HepG2 (cell line): ENCODE measurements around the gene FAM229B. TPM values are rescaled to one million over a fixed set of nuclear protein-coding genes. Genes with fewer than 3 reads are reported as not detected.

Experiments used
- ATAC-seq: fragments of 200-7000 bp; cut with Tn5 transposase; 3 replicates; pipeline ENCODE4 v1.9.1; 2020; ENCODE audit warnings: mild to moderate bottlenecking, moderate library complexity
- BruUV-seq: library from RNA; stranded (reverse); fragments of 400-500 nt; replicated peaks from 2 replicates; lab custom pipeline; 2021; lab: Mats Ljungman, UMichigan
- CTCF ChIA-PET: fragments of 300-600 bp; formaldehyde crosslinking; extraction: SDS; loops from one replicate; lab custom pipeline; 2021; ENCODE audit warnings: low total read pairs, inconsistent platforms, low intra/inter-chr PET ratio; lab: Yijun Ruan, JAX
- POLR2A ChIA-PET: fragments of 350-600 bp; sonication (Branson Sonifier 250); formaldehyde crosslinking; loops from one replicate; lab custom pipeline; 2020; ENCODE audit warnings: antibody characterized with exemption, inconsistent platforms; lab: Yijun Ruan, JAX
- DNase-seq: peaks from one replicate; pipeline ENCODE4 v3.0.0-alpha.2; 2015; ENCODE audit warnings: low spot score
- FAIRE-seq: peaks from 3 replicates; lab custom pipeline; 2011; peaks lifted over from hg19 to GRCh38; lab: Jason Lieb, UNC
- H2AFZ ChIP-seq: one replicate; pipeline ENCODE4 v1.6.1; 2011; ENCODE audit warnings: low read length, inconsistent platforms
- H3K27ac ChIP-seq: fragments of 300-600 bp; 3 replicates; pipeline ENCODE4 v1.8.0; 2011; ENCODE audit warnings: mixed run types, mild to moderate bottlenecking, mixed read lengths, low read length, inconsistent platforms; ENCODE audit not compliant: insufficient read depth; ENCODE audit errors: extremely low read length
- H3K27me3 ChIP-seq, 2 experiments: fragments of 200-600 bp in 1 of 2; 2 replicates in 1 of 2; 3 replicates in 1 of 2; pipeline versions ENCODE4 v1.6.0 to v1.8.0; 2011; ENCODE audit warnings: low read length in 2 of 2, mild to moderate bottlenecking in 2 of 2, moderate library complexity in 2 of 2, inconsistent platforms in 1 of 2; ENCODE audit not compliant: insufficient read depth in 2 of 2, control insufficient read depth in 1 of 2
- H3K36me3 ChIP-seq, 2 experiments: fragments of 200-600 bp in 1 of 2; replicated peaks in 1 of 2; 2 replicates in 1 of 2; 3 replicates in 1 of 2; pipeline versions ENCODE4 v1.5.1 to v1.8.0; 2011; ENCODE audit warnings: low read length in 2 of 2, inconsistent platforms in 1 of 2; ENCODE audit not compliant: insufficient read depth in 2 of 2, control insufficient read depth in 1 of 2
- H3K4me1 ChIP-seq: 2 replicates; pipeline ENCODE4 v1.5.1; 2012; ENCODE audit warnings: low read length, inconsistent platforms; ENCODE audit not compliant: insufficient read depth
- H3K4me2 ChIP-seq: 2 replicates; pipeline ENCODE4 v1.6.0; 2011; ENCODE audit warnings: low read depth, low read length, inconsistent platforms
- H3K4me3 ChIP-seq, 3 experiments: fragments of 200-600 bp in 1 of 3; sonication (generic), shearing (Covaris generic) in 1 of 3; replicated peaks in 1 of 3; 2 replicates each; pipeline ENCODE4 v1.5.1; 2011 to 2016; ENCODE audit warnings: low read length in 3 of 3, inconsistent platforms in 2 of 3, low read depth in 2 of 3, mild to moderate bottlenecking in 2 of 3, control low read depth in 1 of 3, mixed read lengths in 1 of 3; ENCODE audit not compliant: insufficient read depth in 1 of 3
- H3K79me2 ChIP-seq: one replicate; pipeline ENCODE4 v1.6.1; 2011; ENCODE audit warnings: low read length, inconsistent platforms; ENCODE audit not compliant: insufficient read depth
- H3K9ac ChIP-seq: 2 replicates; pipeline ENCODE4 v1.6.0; 2011; ENCODE audit warnings: mild to moderate bottlenecking, low read depth, low read length, inconsistent platforms; ENCODE audit not compliant: insufficient read depth
- H3K9me3 ChIP-seq: 2 replicates; pipeline ENCODE4 v1.5.1; 2012; ENCODE audit warnings: mild to moderate bottlenecking, low read length
- H4K20me1 ChIP-seq: 2 replicates; pipeline ENCODE4 v1.6.0; 2011; ENCODE audit warnings: inconsistent platforms, mild to moderate bottlenecking, low read length, moderate library complexity; ENCODE audit not compliant: insufficient read depth
- BRCA1 ChIP-seq: sonication (generic); formaldehyde crosslinking; IDR thresholded peaks from 2 replicates; pipeline ENCODE4 v1.4.0; 2020; ENCODE audit warnings: missing genetic modification reagents
- BRD4 ChIP-seq: sonication (generic); formaldehyde crosslinking; IDR thresholded peaks from 2 replicates; pipeline ENCODE4 v1.4.0; 2020; ENCODE audit warnings: missing genetic modification reagents
- ETV6 ChIP-seq: sonication (generic); formaldehyde crosslinking; conservative IDR thresholded peaks from 2 replicates; pipeline ENCODE4 v1.4.0; 2020; ENCODE audit warnings: missing genetic modification reagents
- FOXM1 ChIP-seq: sonication (generic); formaldehyde crosslinking; IDR thresholded peaks from 2 replicates; pipeline ENCODE4 v1.5.0; 2020; ENCODE audit warnings: missing genetic modification reagents
- HIC2 ChIP-seq: sonication (generic); formaldehyde crosslinking; IDR thresholded peaks from 2 replicates; pipeline ENCODE4 v1.9.0; 2022; ENCODE audit warnings: low read depth, missing genetic modification reagents
- KLF11 ChIP-seq: IDR thresholded peaks from 2 replicates; pipeline ENCODE4 v1.6.1; 2016; ENCODE audit warnings: missing compliant biosample characterization
- NAIF1 ChIP-seq: sonication (generic); formaldehyde crosslinking; IDR thresholded peaks from 2 replicates; pipeline ENCODE4 v1.5.0; 2020; ENCODE audit warnings: mild to moderate bottlenecking, missing genetic modification reagents, borderline replicate concordance
- NFE2L2 ChIP-seq: fragments of 150-350 bp; IDR thresholded peaks from 2 replicates; pipeline ENCODE4 v1.6.1; 2014; ENCODE audit warnings: low read length
- PLSCR1 ChIP-seq: sonication (generic); formaldehyde crosslinking; IDR thresholded peaks from 2 replicates; pipeline ENCODE4 v1.5.0; 2020; ENCODE audit warnings: missing genetic modification reagents, mild to moderate bottlenecking, borderline replicate concordance
- PPARG ChIP-seq: conservative IDR thresholded peaks from 2 replicates; pipeline ENCODE4 v1.6.1; 2016; ENCODE audit warnings: missing biosample characterization, missing genetic modification reagents
- PREB ChIP-seq: sonication (generic); formaldehyde crosslinking; IDR thresholded peaks from 2 replicates; pipeline ENCODE4 v1.4.0; 2020; ENCODE audit warnings: missing genetic modification reagents
- SMARCE1 ChIP-seq: fragments of 450-650 bp; IDR thresholded peaks from 2 replicates; pipeline ENCODE4 v1.6.1; 2017; ENCODE audit warnings: borderline replicate concordance
- SP2 ChIP-seq: sonication (generic); formaldehyde crosslinking; IDR thresholded peaks from 2 replicates; pipeline ENCODE4 v1.5.1; 2020; ENCODE audit warnings: mild to moderate bottlenecking, missing genetic modification reagents
- U2AF1 ChIP-seq: fragments of 200-400 bp; formaldehyde crosslinking; optimal IDR thresholded peaks from 2 replicates; pipeline ENCODE3; 2017; ENCODE audit warnings: mild to moderate bottlenecking, low read depth, low read length
- ZBED4 ChIP-seq: sonication (generic); formaldehyde crosslinking; IDR thresholded peaks from 2 replicates; pipeline ENCODE4 v1.4.0; 2020; ENCODE audit warnings: missing genetic modification reagents, borderline replicate concordance
- ZKSCAN5 ChIP-seq: sonication (generic); formaldehyde crosslinking; IDR thresholded peaks from 2 replicates; pipeline ENCODE4 v1.5.1; 2020; ENCODE audit warnings: mild to moderate bottlenecking, missing genetic modification reagents
- ZNF17 ChIP-seq: sonication (generic); formaldehyde crosslinking; IDR thresholded peaks from 2 replicates; pipeline ENCODE4 v1.5.0; 2020; ENCODE audit warnings: mild to moderate bottlenecking, missing genetic modification reagents
- ZNF382 ChIP-seq: sonication (generic); formaldehyde crosslinking; IDR thresholded peaks from 2 replicates; pipeline ENCODE4 v1.5.0; 2020; ENCODE audit warnings: missing genetic modification reagents, mild to moderate bottlenecking, borderline replicate concordance
- WGBS: methylation state at CpG from one replicate; pipeline ENCODE4 v1.1.6; 2017; ENCODE audit warnings: low lambda C conversion rate; 5-methylcytosine and 5-hydroxymethylcytosine counted together
- in situ Hi-C: cut with HindIII; loops from 2 replicates; pipeline ENCODE4 v1.10.0; 2017; ENCODE audit warnings: low pct_unique_long_range_greater_than_20kb; ENCODE audit not compliant: extremely low pct_ligation_motif_present
- intact Hi-C: fragments of 100-400 bp; cut with micrococcal nuclease; formaldehyde crosslinking; loops from one replicate; pipeline ENCODE4 v1.10.0; 2022; ENCODE audit not compliant: unreplicated experiment
- polyA plus RNA-seq, 8 experiments: library from polyadenylated mRNA; depleted of rRNA in 3 of 8; stranded (reverse) in 7 of 8; unstranded in 1 of 8; fragments of >200 nt; fragmentation: Illumina TruSeq in 4 of 8; extraction: Trizol in 4 of 8; gene quantifications; 2 replicates each; pipeline versions ENCODE4 v1.2.1 to v1.2.3, GENCODE V29; 2011 to 2016; ENCODE audit warnings: low read depth in 4 of 8, missing spikeins in 1 of 8, mixed read lengths in 1 of 8; ENCODE audit not compliant: insufficient read depth in 1 of 8
- total RNA-seq, 5 experiments: library from RNA; depleted of rRNA; stranded (reverse); fragments of >200 nt; fragmentation: Illumina TruSeq; extraction: Trizol; gene quantifications; 2 replicates each; pipeline ENCODE4 v1.2.3, GENCODE V29; 2016; ENCODE audit warnings: low read depth in 1 of 5

FAM229B gene
- total and polyA plus RNA-seq, 2 of the 13 experiments (the other 11 are each of a cell fraction or from before 2014, with no cell fraction given), result 11.3 to 19.5 TPM

- no peak for TF ChIP-seq ZBED4 (CRISPR knock-in tag)
- TF ChIP-seq ZNF382 (CRISPR knock-in tag), result no peak
- TF ChIP-seq ZNF17 (CRISPR knock-in tag), result no peak
- TF ChIP-seq PREB (CRISPR knock-in tag), result no peak
- TF ChIP-seq, all 625 proteins: peak for 0
These were observed 62.4 kb downstream of the FAM229B start (continued) for GRCh38 chr6:112149719-112150263.

GRCh38 chr6:112150363-112150762 is 63.0 kb downstream of the FAM229B start:
- in situ Hi-C loops, result loop anchor here (25.0 kb wide), 1 partner anchor 438 kb away; no protein-coding TSS in a partner anchor
- Histone ChIP-seq H3K27me3 (no peaks in the 10 kb centered on the region), H3K27ac (no peak overlapping the region), H3K4me1 (peaks cover 1% of the 10 kb centered on the region), H3K4me2 (no peak overlapping the region), H3K36me3 (no peaks in the 10 kb centered on the region), H3K4me3 (no peak overlapping the region), H3K9ac (no peak overlapping the region), H4K20me1 (no peaks in the 10 kb centered on the region), H2AFZ (no peak overlapping the region), H3K9me3 (no peaks in the 10 kb centered on the region), H3K79me2 (no peaks in the 10 kb centered on the region)
- ATAC-seq (no peak), DNase-seq (no peak), FAIRE-seq (no peak)
- POLR2A ChIA-PET, result no interaction called here
- BruUV-seq, result no TSS peak
- CTCF ChIA-PET, result no interaction called here
- WGBS, result 6% methylated on average over 5 of the region's 5 CpGs
- intact Hi-C loops, result no loop called here
- TF ChIP-seq ZKSCAN5 (CRISPR knock-in tag) (no peak), SP2 (CRISPR knock-in tag) (no peak), ETV6 (no peak), PPARG (CRISPR knock-in tag) (no peak), HIC2 (CRISPR knock-in tag) (no peak), SMARCE1 (no peak), NFE2L2 (no peak), BRD4 (no peak), FOXM1 (CRISPR knock-in tag) (no peak), KLF11 (CRISPR knock-in tag) (no peak), BRCA1 (no peak), PLSCR1 (CRISPR knock-in tag) (no peak), NAIF1 (CRISPR knock-in tag) (no peak), U2AF1 (no peak)
